ENCODE data around the gene C1QL1.
A peak's percentile ranks its signal among the peaks of the same experiment; 100 is the strongest.

Gene C1QL1

DNA sequence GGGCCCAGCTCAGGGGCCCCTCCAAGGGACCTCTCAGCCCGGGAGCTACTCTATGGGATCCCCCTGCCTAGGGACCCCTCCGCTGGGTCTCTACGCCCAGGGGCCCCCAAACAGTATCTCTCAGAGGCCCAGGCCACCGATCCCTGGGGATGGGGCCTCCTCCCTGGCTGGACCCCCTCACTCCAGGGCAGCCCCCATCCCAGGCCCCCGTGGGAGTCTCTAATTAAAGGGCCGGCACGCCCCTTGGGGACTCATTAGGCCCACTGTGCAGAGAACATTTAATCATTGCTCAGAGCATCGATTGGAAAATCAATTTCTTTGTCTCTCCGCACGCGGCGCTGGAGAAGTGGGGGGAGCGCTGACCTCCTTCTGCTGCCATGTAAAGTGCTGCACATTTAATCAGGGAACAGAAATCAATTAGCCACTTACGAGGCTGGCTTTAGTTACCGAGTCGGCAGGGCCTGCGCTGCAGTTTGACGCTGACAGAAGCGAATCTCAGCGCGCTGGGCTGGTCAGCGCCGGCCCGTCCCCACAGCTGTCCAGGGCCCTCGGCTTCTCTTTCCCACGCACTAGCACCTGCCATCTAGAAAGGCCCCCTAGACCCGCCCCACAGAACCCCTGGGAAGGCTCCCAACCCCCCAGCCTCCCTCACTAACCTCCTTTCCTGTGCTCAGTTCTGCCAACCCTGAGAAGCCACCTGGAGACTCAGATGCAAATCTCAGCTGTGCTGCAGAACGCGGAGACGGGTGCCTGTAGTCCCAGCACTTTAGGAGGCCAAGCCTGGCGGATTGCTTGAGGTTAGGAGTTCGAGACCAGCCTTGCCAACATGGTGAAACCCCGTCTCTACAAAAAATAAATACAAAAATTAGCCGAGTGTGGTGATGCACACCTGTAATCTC lies 20.2 kb upstream of the C1QL1 start:
- Histone ChIP-seq H3K4me1 (ENCODE audit: control insufficient read depth, insufficient read depth, low read length) (no peaks in the 10 kb centered on the region), H3K27me3 (replicated peaks; ENCODE audit: control insufficient read depth, insufficient read depth, low read length) (peaks cover 45% of the 10 kb centered on the region), H3K9ac (ENCODE audit: low read length) (no peak overlapping the region)

GRCh38 chr17:44983563-44983962 lies 15.5 kb upstream of the C1QL1 start:
- Histone ChIP-seq H3K4me1 (ENCODE audit: control insufficient read depth, insufficient read depth, low read length) (no peaks in the 10 kb centered on the region), H3K27me3 (replicated peaks; ENCODE audit: control insufficient read depth, insufficient read depth, low read length) (peaks cover 53% of the 10 kb centered on the region), H3K9ac (ENCODE audit: low read length) (no peak overlapping the region), H3K4me3 (ENCODE audit: low read length) (no peak overlapping the region), H3K9me3 (ENCODE audit: control insufficient read depth, low read length) (no peaks in the 10 kb centered on the region), H3K36me3 (ENCODE audit: control insufficient read depth, insufficient read depth, low read length, severe bottlenecking) (no peaks in the 10 kb centered on the region)
- no peak for DNase-seq (ENCODE audit: low read depth)

More for the DNA sequence above, 20.2 kb upstream of the C1QL1 start:
- no peak for DNase-seq (ENCODE audit: low read depth)
- H3K9me3 ChIP-seq (ENCODE audit: control insufficient read depth, low read length), result no peaks in the 10 kb centered on the region
- no peaks in the 10 kb centered on the region for H3K36me3 ChIP-seq (ENCODE audit: control insufficient read depth, insufficient read depth, low read length, severe bottlenecking)
- no peak overlapping the region for H3K4me3 ChIP-seq (ENCODE audit: low read length)

- no peaks in the 10 kb centered on the region for H3K9me3 ChIP-seq (ENCODE audit: control insufficient read depth, low read length)
- peaks cover 64% of the 10 kb centered on the region for H3K27me3 ChIP-seq (replicated peaks; ENCODE audit: control insufficient read depth, insufficient read depth, low read length)
- H3K9ac ChIP-seq (ENCODE audit: low read length), result no peak overlapping the region
- H3K4me1 ChIP-seq (ENCODE audit: control insufficient read depth, insufficient read depth, low read length), result peaks cover 8% of the 10 kb centered on the region
- DNase-seq (ENCODE audit: low read depth), result no peak
- H3K36me3 ChIP-seq (ENCODE audit: control insufficient read depth, insufficient read depth, low read length, severe bottlenecking), result no peaks in the 10 kb centered on the region
- no peak overlapping the region for H3K4me3 ChIP-seq (ENCODE audit: low read length)
Observed at GRCh38 chr17:44982113-44982702, 14.1 kb upstream of the C1QL1 start.

GRCh38 chr17:44981221-44981968 lies 13.3 kb upstream of the C1QL1 start:
- DNase-seq (ENCODE audit: low read depth), result peak; percentile 71
- H3K27me3 ChIP-seq (replicated peaks; ENCODE audit: control insufficient read depth, insufficient read depth, low read length), result peaks cover 69% of the 10 kb centered on the region

DNA sequence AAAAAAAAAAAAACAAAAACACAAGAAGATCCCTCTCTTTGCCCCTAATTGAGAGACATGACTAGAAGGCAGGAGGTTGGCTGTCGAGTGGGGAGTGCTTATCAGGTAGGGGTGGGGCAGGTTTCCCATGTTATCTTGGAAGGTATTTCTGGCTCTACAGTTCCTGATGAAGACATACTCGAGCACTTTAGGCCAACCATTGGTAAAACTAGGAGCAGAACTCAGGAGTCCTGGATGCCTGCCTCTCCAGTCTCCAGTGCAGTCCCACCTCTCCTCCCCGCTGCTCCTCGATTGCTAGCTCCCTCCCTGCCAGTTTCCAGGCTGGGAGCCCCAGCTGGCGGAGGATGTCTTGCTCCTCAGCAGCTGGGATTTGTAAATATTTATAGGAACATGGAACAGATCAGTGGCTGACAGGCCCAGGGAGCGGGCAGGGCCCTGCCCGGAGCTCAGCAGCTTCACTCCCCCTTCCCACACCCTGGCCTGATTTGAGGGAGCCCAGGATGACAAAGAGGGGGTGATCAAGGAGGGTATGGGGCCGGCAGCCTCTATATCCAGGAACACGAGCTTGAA lies 11.4 kb upstream of the C1QL1 start:
- H3K36me3 ChIP-seq (ENCODE audit: control insufficient read depth, insufficient read depth, low read length, severe bottlenecking), result no peaks in the 10 kb centered on the region
- H3K27me3 ChIP-seq (replicated peaks; ENCODE audit: control insufficient read depth, insufficient read depth, low read length), result peaks cover 57% of the 10 kb centered on the region
- H3K9me3 ChIP-seq (ENCODE audit: control insufficient read depth, low read length), result no peaks in the 10 kb centered on the region
- no peak for DNase-seq (ENCODE audit: low read depth)
- H3K4me1 ChIP-seq (ENCODE audit: control insufficient read depth, insufficient read depth, low read length), result peaks cover 8% of the 10 kb centered on the region
- no peak overlapping the region for H3K4me3 ChIP-seq (ENCODE audit: low read length)
- no peak overlapping the region for H3K9ac ChIP-seq (ENCODE audit: low read length)

More at GRCh38 chr17:44981221-44981968, 13.3 kb upstream of the C1QL1 start:
- H3K4me1 ChIP-seq (ENCODE audit: control insufficient read depth, insufficient read depth, low read length), result peaks cover 8% of the 10 kb centered on the region
- no peak overlapping the region for H3K9ac ChIP-seq (ENCODE audit: low read length)
- no peak overlapping the region for H3K4me3 ChIP-seq (ENCODE audit: low read length)
- no peaks in the 10 kb centered on the region for H3K9me3 ChIP-seq (ENCODE audit: control insufficient read depth, low read length)
- H3K36me3 ChIP-seq (ENCODE audit: control insufficient read depth, insufficient read depth, low read length, severe bottlenecking), result no peaks in the 10 kb centered on the region

DNA sequence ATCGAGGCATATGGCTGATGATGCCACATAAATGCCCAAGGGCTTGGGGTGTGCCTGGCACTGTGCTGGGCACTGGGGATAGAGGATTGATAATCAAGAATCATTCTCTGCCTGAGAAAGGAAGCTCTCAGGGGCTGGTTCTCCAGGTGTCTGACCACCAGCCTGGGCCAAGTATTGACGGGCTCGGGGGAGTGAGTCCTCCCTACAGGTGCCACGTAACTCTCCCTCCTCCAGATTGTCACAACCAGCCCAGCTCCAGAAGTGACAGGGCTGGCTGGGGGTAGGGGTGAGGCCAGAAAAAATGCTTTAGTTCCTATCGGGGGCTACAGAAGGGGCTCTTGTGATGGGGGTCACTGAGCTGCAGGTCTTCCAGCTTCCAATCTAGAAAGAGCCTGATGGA lies 10.7 kb upstream of the C1QL1 start:
- H3K27me3 ChIP-seq (replicated peaks; ENCODE audit: control insufficient read depth, insufficient read depth, low read length), result peaks cover 57% of the 10 kb centered on the region
- H3K9ac ChIP-seq (ENCODE audit: low read length), result no peak overlapping the region
- H3K36me3 ChIP-seq (ENCODE audit: control insufficient read depth, insufficient read depth, low read length, severe bottlenecking), result no peaks in the 10 kb centered on the region
- H3K4me3 ChIP-seq (ENCODE audit: low read length), result no peak overlapping the region
- no peak for DNase-seq (ENCODE audit: low read depth)
- peaks cover 8% of the 10 kb centered on the region for H3K4me1 ChIP-seq (ENCODE audit: control insufficient read depth, insufficient read depth, low read length)
- no peaks in the 10 kb centered on the region for H3K9me3 ChIP-seq (ENCODE audit: control insufficient read depth, low read length)

DNA sequence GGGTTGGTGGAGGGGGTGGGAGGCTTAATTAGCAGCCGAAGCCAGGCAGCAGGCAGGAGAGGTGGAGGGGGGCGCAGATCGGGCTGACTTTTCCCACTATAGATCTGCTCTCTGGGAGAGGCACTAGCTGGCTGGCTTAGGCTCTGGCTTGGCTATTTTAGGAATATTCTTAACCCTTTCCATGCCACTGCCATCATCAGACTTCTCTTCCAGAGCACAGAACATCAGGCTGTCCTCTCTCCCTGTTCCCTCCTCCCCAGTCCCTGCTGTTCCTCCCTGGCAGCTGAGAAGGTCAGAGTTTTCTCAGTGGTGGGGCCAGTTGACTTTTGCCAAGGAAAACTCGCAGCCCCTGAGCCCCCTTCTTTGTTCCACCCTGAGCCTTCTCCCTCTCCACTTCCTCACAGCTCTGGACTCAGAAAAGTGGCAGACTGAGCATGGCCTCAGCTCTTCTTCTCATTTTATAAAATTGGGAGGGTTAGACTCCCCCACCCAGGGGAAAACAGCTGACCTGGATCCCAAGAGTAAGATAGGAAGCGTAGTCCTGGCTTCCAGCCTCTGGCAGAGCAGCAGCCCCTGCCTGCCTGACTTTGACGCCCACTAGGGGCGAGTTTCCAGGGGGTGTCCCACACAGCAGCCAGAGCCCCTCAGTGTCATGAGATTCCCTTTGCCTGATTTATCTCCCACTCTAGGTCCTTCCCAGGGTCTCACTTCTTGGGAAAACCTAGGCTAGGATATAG lies 9.9 kb upstream of the C1QL1 start:
- no peak overlapping the region for H3K4me3 ChIP-seq (ENCODE audit: low read length)
- H3K9ac ChIP-seq (ENCODE audit: low read length), result no peak overlapping the region
- no peaks in the 10 kb centered on the region for H3K9me3 ChIP-seq (ENCODE audit: control insufficient read depth, low read length)
- no peaks in the 10 kb centered on the region for H3K36me3 ChIP-seq (ENCODE audit: control insufficient read depth, insufficient read depth, low read length, severe bottlenecking)
- no peak for DNase-seq (ENCODE audit: low read depth)
- H3K4me1 ChIP-seq (ENCODE audit: control insufficient read depth, insufficient read depth, low read length), result peaks cover 8% of the 10 kb centered on the region
- peaks cover 57% of the 10 kb centered on the region for H3K27me3 ChIP-seq (replicated peaks; ENCODE audit: control insufficient read depth, insufficient read depth, low read length)

DNA sequence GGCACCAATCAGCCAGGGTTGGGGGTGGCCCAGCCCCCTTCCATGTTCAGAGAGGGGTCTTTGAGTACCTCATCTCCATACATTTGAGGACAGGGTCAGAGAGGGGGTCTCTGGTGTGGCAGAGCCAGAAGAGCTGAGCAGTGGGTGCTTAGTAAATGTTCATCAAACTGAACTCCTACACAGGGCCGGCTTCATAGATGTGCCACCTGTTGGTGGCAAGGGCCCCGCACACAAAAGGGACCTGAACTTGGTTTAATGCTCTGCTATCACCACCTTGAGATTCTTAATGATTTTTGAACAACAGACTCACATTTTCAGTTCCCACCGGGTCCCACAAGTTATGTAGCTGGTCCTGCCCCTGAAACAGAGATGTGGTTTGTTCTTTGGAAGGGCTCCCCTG lies 9.0 kb upstream of the C1QL1 start:
- no peak overlapping the region for H3K4me3 ChIP-seq (ENCODE audit: low read length)
- no peaks in the 10 kb centered on the region for H3K36me3 ChIP-seq (ENCODE audit: control insufficient read depth, insufficient read depth, low read length, severe bottlenecking)
- H3K27me3 ChIP-seq (replicated peaks; ENCODE audit: control insufficient read depth, insufficient read depth, low read length), result peaks cover 52% of the 10 kb centered on the region
- H3K4me1 ChIP-seq (ENCODE audit: control insufficient read depth, insufficient read depth, low read length), result peaks cover 17% of the 10 kb centered on the region
- no peak for DNase-seq (ENCODE audit: low read depth)
- no peak overlapping the region for H3K9ac ChIP-seq (ENCODE audit: low read length)
- no peaks in the 10 kb centered on the region for H3K9me3 ChIP-seq (ENCODE audit: control insufficient read depth, low read length)

DNA sequence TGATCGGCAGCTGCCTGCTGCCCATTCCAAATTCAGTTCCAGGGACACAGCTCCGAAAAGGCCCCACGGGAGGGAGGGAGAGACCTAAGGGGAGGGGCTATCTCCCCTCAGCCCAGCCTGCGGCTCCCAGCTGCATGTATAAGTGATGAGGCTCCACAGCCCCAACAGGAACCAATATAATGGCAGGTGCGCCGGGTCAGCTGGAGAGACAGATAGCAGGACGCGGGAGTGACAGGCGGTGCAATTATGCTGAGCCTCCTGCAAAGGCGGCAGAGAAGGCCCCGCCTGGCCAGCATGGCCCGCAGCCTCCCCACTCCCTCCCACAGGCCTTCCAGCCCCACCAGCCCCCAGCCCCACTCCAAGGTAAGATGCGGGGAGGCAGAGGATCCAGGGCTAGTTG lies 8.1 kb upstream of the C1QL1 start:
- Histone ChIP-seq H3K27me3 (replicated peaks; ENCODE audit: control insufficient read depth, insufficient read depth, low read length) (peaks cover 44% of the 10 kb centered on the region), H3K36me3 (ENCODE audit: control insufficient read depth, insufficient read depth, low read length, severe bottlenecking) (no peaks in the 10 kb centered on the region), H3K9ac (ENCODE audit: low read length) (no peak overlapping the region), H3K4me3 (ENCODE audit: low read length) (no peak overlapping the region), H3K9me3 (ENCODE audit: control insufficient read depth, low read length) (no peaks in the 10 kb centered on the region), H3K4me1 (ENCODE audit: control insufficient read depth, insufficient read depth, low read length) (peaks cover 19% of the 10 kb centered on the region)
- no peak for DNase-seq (ENCODE audit: low read depth)

- no peak overlapping the region for H3K4me3 ChIP-seq (ENCODE audit: low read length)
- H3K27me3 ChIP-seq (replicated peaks; ENCODE audit: control insufficient read depth, insufficient read depth, low read length), result peaks cover 31% of the 10 kb centered on the region
- H3K9ac ChIP-seq (ENCODE audit: low read length), result no peak overlapping the region
- no peaks in the 10 kb centered on the region for H3K9me3 ChIP-seq (ENCODE audit: control insufficient read depth, low read length)
- no peak for DNase-seq (ENCODE audit: low read depth)
- no peaks in the 10 kb centered on the region for H3K36me3 ChIP-seq (ENCODE audit: control insufficient read depth, insufficient read depth, low read length, severe bottlenecking)
- H3K4me1 ChIP-seq (ENCODE audit: control insufficient read depth, insufficient read depth, low read length), result peaks cover 16% of the 10 kb centered on the region
Observed at GRCh38 chr17:44972953-44973352, 4.8 kb upstream of the C1QL1 start.
